Measurements from ENCODE around the gene CCL20. TPM values are rescaled to one million over a fixed set of nuclear protein-coding genes. Genes with fewer than 3 reads are reported as not detected.
"Not testable (repeated sequence)": the region's sequence is repeated elsewhere in the genome, so short reads cannot be mapped to it uniquely, and the experiment has no call there.

The CCL20 gene
- total RNA-seq, 2 experiments from 2014 or later = 0.82 TPM; not detected in 1

GRCh38 chr2:227783404-227784138, 30.1 kb upstream of the CCL20 start:
- CTCF ChIA-PET = interaction anchor here (0.8 to 1.5 kb wide), 6 partner anchors 9 to 78 kb away, joined by 3 to 4 read pairs (median 4); no protein-coding TSS in a partner anchor
- H3K36me3 Mint-ChIP-seq = no peaks in the 10 kb centered on the region
- peak overlapping the region; percentile 79 for H3K27ac Mint-ChIP-seq
- DNase-seq (peak; percentile 42), ATAC-seq (peak; percentile 93)
- peak overlapping the region; percentile 65 for H3K4me3 Mint-ChIP-seq
- H3K27me3 Mint-ChIP-seq = peaks cover 15% of the 10 kb centered on the region
- no peaks in the 10 kb centered on the region for H3K9me3 Mint-ChIP-seq (ENCODE audit: low read depth)
- peaks cover 12% of the 10 kb centered on the region for H3K4me1 Mint-ChIP-seq

- ATAC-seq (no peak), DNase-seq (no peak)
- no peaks in the 10 kb centered on the region for H3K9me3 Mint-ChIP-seq (ENCODE audit: low read depth)
- no peaks in the 10 kb centered on the region for H3K36me3 Mint-ChIP-seq
- H3K4me1 Mint-ChIP-seq = peaks cover 12% of the 10 kb centered on the region
- peaks cover 12% of the 10 kb centered on the region for H3K27me3 Mint-ChIP-seq
- H3K4me3 Mint-ChIP-seq = no peak overlapping the region
- no peak overlapping the region for H3K27ac Mint-ChIP-seq
- CTCF ChIA-PET = no interaction called here
Measured at GRCh38 chr2:227785293-227785692, 28.3 kb upstream of the CCL20 start.

DNA sequence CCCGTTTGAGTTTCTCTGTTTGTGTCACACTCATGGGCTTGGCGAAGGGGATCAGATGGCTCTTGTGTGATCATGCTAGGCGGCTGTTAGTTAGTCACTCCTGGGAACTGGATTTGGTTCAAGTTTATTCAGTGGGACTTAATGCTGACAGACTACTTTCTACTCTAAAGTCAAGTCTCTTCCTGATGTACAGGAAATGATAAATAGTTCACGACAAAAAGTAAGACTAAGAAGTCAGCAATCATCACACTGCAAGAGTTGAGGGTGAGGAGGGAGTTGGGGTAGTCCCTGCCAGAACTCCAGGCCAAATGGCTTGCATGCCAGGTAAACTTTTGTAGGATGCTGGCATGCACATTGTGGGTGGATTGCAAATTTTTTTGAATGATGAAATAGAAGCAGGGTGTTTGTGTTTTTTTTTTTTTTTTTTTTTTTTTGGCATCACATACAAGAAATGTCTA, 25.1 kb upstream of the CCL20 start:
- Mint-ChIP-seq H3K36me3 (no peaks in the 10 kb centered on the region), H3K4me1 (peaks cover 5% of the 10 kb centered on the region), H3K27ac (no peak overlapping the region), H3K4me3 (no peak overlapping the region), H3K9me3 (ENCODE audit: low read depth) (no peaks in the 10 kb centered on the region), H3K27me3 (peaks cover 12% of the 10 kb centered on the region)
- ATAC-seq (no peak), DNase-seq (no peak)
- CTCF ChIA-PET = no interaction called here

DNA sequence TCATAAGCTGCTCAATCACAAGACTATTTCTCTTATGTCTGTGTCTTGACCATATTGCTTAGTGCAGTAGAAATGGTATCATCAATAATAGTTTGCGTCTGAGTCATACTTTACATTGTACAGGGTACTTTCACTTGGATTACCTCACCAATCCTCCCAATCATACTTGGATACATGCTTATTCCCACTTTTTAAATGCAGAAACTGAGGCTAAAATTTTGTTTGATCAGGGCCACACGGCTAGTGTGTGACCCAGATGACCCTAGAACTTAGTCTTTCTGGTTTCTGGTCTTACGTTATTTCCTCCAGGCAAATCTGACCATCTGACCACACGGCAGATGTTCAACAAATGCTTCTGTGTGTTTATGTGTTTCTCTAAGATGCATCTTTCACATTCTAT, 23.8 kb upstream of the CCL20 start:
- no peak for DNase-seq
- ATAC-seq = no peak
- Mint-ChIP-seq H3K9me3 (ENCODE audit: low read depth) (no peaks in the 10 kb centered on the region), H3K27me3 (peaks cover 9% of the 10 kb centered on the region), H3K27ac (no peak overlapping the region), H3K4me3 (no peak overlapping the region), H3K4me1 (no peaks in the 10 kb centered on the region), H3K36me3 (no peaks in the 10 kb centered on the region)
- CTCF ChIA-PET = no interaction called here

- no peaks in the 10 kb centered on the region for H3K9me3 Mint-ChIP-seq (ENCODE audit: low read depth)
- H3K27ac Mint-ChIP-seq = no peak overlapping the region
- no peaks in the 10 kb centered on the region for H3K4me1 Mint-ChIP-seq
- H3K4me3 Mint-ChIP-seq = no peak overlapping the region
- DNase-seq (no peak), ATAC-seq (no peak)
- CTCF ChIA-PET = interaction anchor here (1.2 kb wide), 1 partner anchor 27 kb away, joined by 3 read pairs; no protein-coding TSS in a partner anchor
- no peaks in the 10 kb centered on the region for H3K36me3 Mint-ChIP-seq
- H3K27me3 Mint-ChIP-seq = peaks cover 2% of the 10 kb centered on the region
Measured at GRCh38 chr2:227793148-227793712, 20.4 kb upstream of the CCL20 start.

- ATAC-seq (no peak), DNase-seq (no peak)
- Mint-ChIP-seq H3K9me3 (ENCODE audit: low read depth) (no peaks in the 10 kb centered on the region), H3K27me3 (peaks cover 7% of the 10 kb centered on the region), H3K4me1 (no peaks in the 10 kb centered on the region), H3K27ac (no peak overlapping the region), H3K4me3 (no peak overlapping the region), H3K36me3 (no peaks in the 10 kb centered on the region)
- CTCF ChIA-PET = no interaction called here
Measured at GRCh38 chr2:227796045-227796711, 17.5 kb upstream of the CCL20 start.

DNA sequence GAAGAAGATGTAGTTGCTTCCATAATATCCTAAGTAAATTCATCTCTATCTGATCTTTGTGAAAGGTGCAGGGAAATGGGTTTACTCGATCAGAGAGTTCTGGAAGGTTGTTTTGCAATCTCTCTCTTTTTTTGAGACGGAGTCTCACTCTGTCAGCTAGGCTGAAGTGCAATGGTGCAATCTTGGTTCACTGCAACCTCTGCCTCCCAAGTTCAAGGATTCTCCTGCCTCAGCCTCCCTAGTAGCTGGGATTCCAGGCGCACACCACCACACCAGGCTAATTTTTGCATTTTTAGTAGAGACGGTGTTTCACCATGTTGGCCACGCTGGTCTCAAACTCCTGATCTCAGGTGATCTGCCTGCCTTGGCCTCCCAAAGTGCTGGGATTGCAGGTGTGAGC, 16.9 kb upstream of the CCL20 start:
- CTCF ChIA-PET; H3K36me3 Mint-ChIP-seq; H3K4me1 Mint-ChIP-seq; H3K27me3 Mint-ChIP-seq; H3K9me3 Mint-ChIP-seq (ENCODE audit: low read depth); H3K4me3 Mint-ChIP-seq; ATAC-seq; DNase-seq; H3K27ac Mint-ChIP-seq: not testable (repeated sequence)

GRCh38 chr2:227799202-227799601, 14.4 kb upstream of the CCL20 start:
- ATAC-seq (no peak), DNase-seq (no peak)
- no peak overlapping the region for H3K27ac Mint-ChIP-seq
- H3K27me3 Mint-ChIP-seq = peaks cover 7% of the 10 kb centered on the region
- no peaks in the 10 kb centered on the region for H3K9me3 Mint-ChIP-seq (ENCODE audit: low read depth)
- CTCF ChIA-PET = interaction anchor here (1.5 kb wide), 1 partner anchor 18 kb away, joined by 3 read pairs; no protein-coding TSS in a partner anchor
- H3K4me1 Mint-ChIP-seq = no peaks in the 10 kb centered on the region
- H3K4me3 Mint-ChIP-seq = no peak overlapping the region
- no peaks in the 10 kb centered on the region for H3K36me3 Mint-ChIP-seq

GRCh38 chr2:227802882-227803281, 10.8 kb upstream of the CCL20 start:
- Mint-ChIP-seq H3K27ac (no peak overlapping the region), H3K27me3 (peaks cover 5% of the 10 kb centered on the region), H3K4me1 (peaks cover 5% of the 10 kb centered on the region), H3K4me3 (no peak overlapping the region), H3K36me3 (no peaks in the 10 kb centered on the region), H3K9me3 (ENCODE audit: low read depth) (no peaks in the 10 kb centered on the region)
- no peak for DNase-seq
- no peak for ATAC-seq
- CTCF ChIA-PET = no interaction called here

- H3K27ac Mint-ChIP-seq = no peak overlapping the region
- no peak overlapping the region for H3K4me3 Mint-ChIP-seq
Measured at GRCh38 chr2:227804975-227805374, 8.7 kb upstream of the CCL20 start.

DNA sequence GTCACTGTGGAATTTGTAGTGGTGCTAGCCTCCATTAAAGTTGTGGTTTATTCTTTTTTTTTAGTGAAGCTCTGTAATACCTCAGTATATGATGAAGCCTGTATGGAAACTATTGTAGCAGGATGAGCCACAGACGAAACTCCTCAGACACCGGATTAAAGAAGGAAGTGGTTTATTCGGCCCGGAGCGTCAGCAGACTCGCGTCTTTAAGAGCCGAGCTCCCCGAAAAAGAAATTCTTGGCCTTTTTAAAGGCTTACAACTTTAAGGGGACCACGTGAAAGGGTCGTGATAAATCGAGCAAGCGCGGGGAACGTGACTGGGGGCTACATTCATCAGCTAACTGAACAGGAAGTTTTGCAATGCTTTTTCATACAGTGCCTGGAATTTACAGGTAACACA, 8.1 kb upstream of the CCL20 start:
- Mint-ChIP-seq H3K36me3 (no peaks in the 10 kb centered on the region), H3K9me3 (ENCODE audit: low read depth) (no peaks in the 10 kb centered on the region), H3K27ac (no peak overlapping the region), H3K27me3 (peaks cover 3% of the 10 kb centered on the region), H3K4me1 (peaks cover 5% of the 10 kb centered on the region), H3K4me3 (peak overlapping the region; percentile 31)
- DNase-seq (peak; percentile 43), ATAC-seq (peak; percentile 23)
- CTCF ChIA-PET = interaction anchor here (0.5 to 1.3 kb wide), 2 partner anchors 25 to 39 kb away, joined by 3 read pairs; no protein-coding TSS in a partner anchor

More at GRCh38 chr2:227804975-227805374, 8.7 kb upstream of the CCL20 start:
- ATAC-seq = no peak
- CTCF ChIA-PET = interaction anchor here (1.3 kb wide), 1 partner anchor 39 kb away, joined by 3 read pairs; no protein-coding TSS in a partner anchor
- Mint-ChIP-seq H3K9me3 (ENCODE audit: low read depth) (no peaks in the 10 kb centered on the region), H3K27me3 (peaks cover 3% of the 10 kb centered on the region), H3K4me1 (peaks cover 5% of the 10 kb centered on the region), H3K36me3 (no peaks in the 10 kb centered on the region)
- DNase-seq = no peak

DNA sequence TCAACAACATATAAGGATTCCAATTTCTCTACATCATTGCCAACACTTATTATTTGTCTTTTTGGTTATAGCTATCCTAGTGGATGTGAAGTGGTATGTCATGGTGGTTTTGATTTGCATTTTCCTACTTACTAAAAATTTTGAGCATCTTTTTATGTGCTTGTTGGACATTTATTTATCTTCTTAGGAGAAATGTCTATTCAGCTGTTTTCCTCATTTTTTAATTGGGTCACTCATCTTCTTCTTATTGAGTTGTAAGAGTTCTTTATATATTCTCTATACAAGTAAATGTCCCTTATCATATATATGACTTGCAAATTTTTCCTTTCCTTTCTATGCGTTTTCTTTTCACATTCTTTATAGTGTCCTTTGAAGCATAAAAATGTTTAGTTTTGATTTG, 4.7 kb upstream of the CCL20 start:
- Mint-ChIP-seq H3K4me1 (peaks cover 5% of the 10 kb centered on the region), H3K36me3 (no peaks in the 10 kb centered on the region), H3K27ac (no peak overlapping the region), H3K27me3 (no peaks in the 10 kb centered on the region), H3K4me3 (no peak overlapping the region), H3K9me3 (ENCODE audit: low read depth) (no peaks in the 10 kb centered on the region)
- CTCF ChIA-PET = no interaction called here
- ATAC-seq = no peak
- DNase-seq = no peak

DNA sequence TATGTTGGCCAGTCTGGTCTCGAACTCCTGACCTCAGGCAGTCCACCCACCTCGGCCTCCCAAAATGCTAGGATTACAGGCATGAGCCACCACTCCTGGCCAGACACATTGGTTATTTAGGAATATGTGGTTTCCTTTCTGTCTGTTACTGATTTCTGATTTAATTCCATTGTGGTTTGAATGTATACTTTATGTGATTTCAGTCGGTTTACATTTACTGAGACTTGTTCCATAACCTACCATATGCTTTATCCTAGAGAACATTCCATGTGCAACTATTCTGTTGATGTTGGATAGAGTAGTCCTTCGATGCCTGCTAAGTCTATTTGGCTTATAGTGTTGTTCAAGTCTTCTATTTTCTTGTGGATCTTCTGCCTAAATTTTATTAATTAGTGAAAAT, 1.6 kb upstream of the CCL20 start:
- Mint-ChIP-seq H3K27me3 (no peaks in the 10 kb centered on the region), H3K27ac (no peak overlapping the region), H3K9me3 (ENCODE audit: low read depth) (no peaks in the 10 kb centered on the region), H3K4me3 (no peak overlapping the region), H3K36me3 (no peaks in the 10 kb centered on the region), H3K4me1 (no peaks in the 10 kb centered on the region)
- CTCF ChIA-PET = no interaction called here
- no peak for DNase-seq
- ATAC-seq = no peak

DNA sequence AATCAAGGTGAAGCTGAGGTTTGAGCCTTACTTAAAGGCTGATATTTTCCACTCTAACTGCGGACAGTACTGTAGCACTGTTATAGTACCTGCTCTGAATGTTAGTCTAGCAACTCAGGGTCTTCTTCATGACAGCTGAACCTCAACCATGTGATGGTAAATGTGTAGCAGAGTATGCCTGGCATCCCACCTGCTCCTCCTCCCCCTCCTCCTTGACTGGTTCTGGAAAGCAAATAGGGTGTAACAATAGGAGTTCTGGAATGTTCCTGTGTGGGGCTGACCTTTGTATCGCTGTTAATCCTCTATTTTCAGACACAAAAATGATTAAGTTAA, 447 bp upstream of the CCL20 start:
- no peak for ATAC-seq
- peaks cover 7% of the 10 kb centered on the region for H3K4me1 Mint-ChIP-seq
- H3K4me3 Mint-ChIP-seq = no peak overlapping the region
- no peaks in the 10 kb centered on the region for H3K36me3 Mint-ChIP-seq
- DNase-seq = no peak
- no peaks in the 10 kb centered on the region for H3K9me3 Mint-ChIP-seq (ENCODE audit: low read depth)
- CTCF ChIA-PET = no interaction called here
- no peak overlapping the region for H3K27ac Mint-ChIP-seq
- H3K27me3 Mint-ChIP-seq = no peaks in the 10 kb centered on the region

Measured in activated CD8-positive, alpha-beta memory T cell treated with anti-CD3 and anti-CD28 coated beads, Interleukin-2, amount 10 ng/mL, durations not matched to agents 7 days and 5 days (primary cell).